GM23338 (cell line): ENCODE data around the gene DGCR6L. TPM values are rescaled to one million over a fixed set of nuclear protein-coding genes. Genes with fewer than 3 reads are reported as not detected.
"Not testable (repeated sequence)": the region's sequence is repeated elsewhere in the genome, so short reads cannot be mapped to it uniquely, and the experiment has no call there.

Experiments used
- ATAC-seq: fragments of 200-7000 bp; cut with Tn5 transposase; 3 replicates; pipeline ENCODE4 v1.9.1; 2020
- DNase-seq: peaks from one replicate; pipeline ENCODE4 v3.0.0-alpha.2; 2015; ENCODE audit warnings: low spot score
- H2AFZ ChIP-seq: fragments of 200-600 bp; sonication (generic); 2 replicates; pipeline ENCODE4 v1.8.0; 2016; ENCODE audit warnings: antibody characterized with exemption, mild to moderate bottlenecking, moderate library complexity
- H3F3A ChIP-seq: fragments of 200-600 bp; sonication (generic); replicated peaks from 2 replicates; pipeline ENCODE4 v1.8.0; 2017; ENCODE audit warnings: antibody characterized with exemption, mixed run types, low read depth
- H3K27ac ChIP-seq: fragments of 200-600 bp; sonication (generic); 2 replicates; pipeline ENCODE4 v1.6.1; 2016; ENCODE audit warnings: low read depth
- H3K27me3 ChIP-seq: fragments of 200-600 bp; sonication (generic); 2 replicates; pipeline ENCODE4 v1.8.0; 2016; ENCODE audit warnings: mild to moderate bottlenecking, mixed run types, moderate library complexity; ENCODE audit not compliant: insufficient read depth
- H3K36me3 ChIP-seq: fragments of 200-600 bp; sonication (generic); 2 replicates; pipeline ENCODE4 v1.8.0; 2016; ENCODE audit warnings: mild to moderate bottlenecking; ENCODE audit not compliant: insufficient read depth
- H3K4me1 ChIP-seq: fragments of 200-600 bp; sonication (generic); 2 replicates; pipeline ENCODE4 v1.8.0; 2016; ENCODE audit warnings: mild to moderate bottlenecking, moderate library complexity; ENCODE audit not compliant: insufficient read depth
- H3K4me2 ChIP-seq: fragments of 200-600 bp; sonication (generic); 2 replicates; pipeline ENCODE4 v1.7.1; 2017; ENCODE audit warnings: mixed run types
- H3K4me3 ChIP-seq: fragments of 200-600 bp; sonication (generic); 2 replicates; pipeline ENCODE4 v1.6.1; 2016; ENCODE audit warnings: mixed run types
- H3K79me2 ChIP-seq: fragments of 200-600 bp; sonication (generic); replicated peaks from 2 replicates; pipeline ENCODE4 v1.8.0; 2017; ENCODE audit warnings: mild to moderate bottlenecking; ENCODE audit not compliant: insufficient read depth
- H3K9me2 ChIP-seq: fragments of 200-600 bp; sonication (generic); 2 replicates; pipeline ENCODE4 v1.8.0; 2017; ENCODE audit not compliant: insufficient read depth
- H4K20me1 ChIP-seq: fragments of 200-600 bp; sonication (generic); replicated peaks from 2 replicates; pipeline ENCODE4 v1.8.0; 2017; ENCODE audit warnings: mild to moderate bottlenecking; ENCODE audit not compliant: insufficient read depth
- H3K27ac Mint-ChIP-seq: 2 replicates; pipeline ENCODE4 v1.8.0; 2020; ENCODE audit warnings: inconsistent platforms, mild to moderate bottlenecking, moderate library complexity, mixed read lengths
- H3K27me3 Mint-ChIP-seq: 3 replicates; pipeline ENCODE4 v1.8.0; 2022; ENCODE audit warnings: low read depth, mild to moderate bottlenecking, moderate library complexity, mixed read lengths, inconsistent platforms; ENCODE audit not compliant: insufficient read depth, poor library complexity
- H3K36me3 Mint-ChIP-seq: 3 replicates; pipeline ENCODE4 v1.8.0; 2021; ENCODE audit warnings: low read depth, mild to moderate bottlenecking, inconsistent platforms, moderate library complexity, mixed read lengths
- H3K4me1 Mint-ChIP-seq: 3 replicates; pipeline ENCODE4 v1.8.0; 2020; ENCODE audit warnings: mild to moderate bottlenecking, inconsistent platforms, mixed read lengths
- H3K4me3 Mint-ChIP-seq: 3 replicates; pipeline ENCODE4 v1.8.0; 2021; ENCODE audit warnings: moderate library complexity, mild to moderate bottlenecking, inconsistent platforms, mixed read lengths
- H3K9me3 Mint-ChIP-seq: 3 replicates; pipeline ENCODE4 v1.8.0; 2020; ENCODE audit warnings: moderate library complexity, mild to moderate bottlenecking, inconsistent platforms, mixed read lengths
- CREB1 ChIP-seq: fragments of 250-450 bp; sonication (Bioruptor Pico); IDR thresholded peaks from 2 replicates; pipeline ENCODE4 v1.5.0; 2020; ENCODE audit warnings: low read depth, mild to moderate bottlenecking, moderate library complexity
- ETS1 ChIP-seq: IDR thresholded peaks from 2 replicates; pipeline ENCODE4 v1.6.1; 2016; ENCODE audit warnings: antibody characterized with exemption
- EZH2 ChIP-seq: fragments of 200-600 bp; sonication (generic); IDR thresholded peaks from one replicate; pipeline ENCODE4 v1.8.0; 2017; ENCODE audit warnings: antibody characterized with exemption, mild to moderate bottlenecking, low read depth; ENCODE audit not compliant: unreplicated experiment
- NANOG ChIP-seq: IDR thresholded peaks from 2 replicates; pipeline ENCODE4 v1.6.1; 2016; ENCODE audit warnings: antibody characterized with exemption, borderline replicate concordance
- POLR2AphosphoS5 ChIP-seq: IDR thresholded peaks from 2 replicates; pipeline ENCODE4 v1.6.1; 2016; ENCODE audit warnings: antibody characterized with exemption, low read depth
- ZNF114 ChIP-seq: fragments of 250-450 bp; sonication (Bioruptor Pico); IDR thresholded peaks from 2 replicates; pipeline ENCODE4 v1.5.0; 2020; ENCODE audit warnings: mild to moderate bottlenecking, moderate library complexity
- ZNF331 ChIP-seq: fragments of 250-450 bp; sonication (Bioruptor Pico); IDR thresholded peaks from 2 replicates; pipeline ENCODE4 v1.5.0; 2020; ENCODE audit warnings: low read depth, mild to moderate bottlenecking, moderate library complexity
- polyA plus RNA-seq: library from polyadenylated mRNA; unstranded; fragments of >200 nt; fragmentation: Nextera tagmentation; extraction: Ambion mirVana; gene quantifications from 2 replicates; pipeline ENCODE4 v1.2.1, GENCODE V29; 2016
- total RNA-seq: library from RNA; depleted of rRNA; stranded (reverse); fragments of >200 nt; shearing (Covaris generic); gene quantifications from 2 replicates; pipeline ENCODE4 v1.2.3, GENCODE V29; 2014; rRNA removed

DGCR6L gene
- total and polyA plus RNA-seq, 2 experiments from 2014 or later: 66.3 to 85.9 TPM

- not testable (repeated sequence) for H3K27me3 ChIP-seq, H4K20me1 ChIP-seq, H3K9me3 Mint-ChIP-seq, H3K79me2 ChIP-seq, H3K9me2 ChIP-seq, H3K27me3 Mint-ChIP-seq, H3K27ac ChIP-seq, DNase-seq, H3K36me3 Mint-ChIP-seq, H3F3A ChIP-seq, H3K4me1 ChIP-seq, H3K4me3 ChIP-seq, H3K27ac Mint-ChIP-seq, H3K36me3 ChIP-seq, ATAC-seq, H2AFZ ChIP-seq, H3K4me2 ChIP-seq
- Mint-ChIP-seq H3K4me3 (peak overlapping the region; percentile 68; the same call in 2 of the 3 replicates), H3K4me1 (peaks cover 14% of the 10 kb centered on the region)
These were observed 53.8 kb downstream of the DGCR6L start for GRCh38 chr22:20265772-20266666.

GRCh38 chr22:20264614-20265452 lies 55.0 kb downstream of the DGCR6L start:
- Mint-ChIP-seq H3K27ac (no peak overlapping the region), H3K36me3 (no peaks in the 10 kb centered on the region), H3K4me1 (peaks cover 9% of the 10 kb centered on the region), H3K4me3 (no peak overlapping the region), H3K9me3 (no peaks in the 10 kb centered on the region), H3K27me3 (peaks cover 5% of the 10 kb centered on the region)
- H3K27ac ChIP-seq: no peak overlapping the region
- H4K20me1 ChIP-seq: no peaks in the 10 kb centered on the region
- no peak overlapping the region for H3K4me2 ChIP-seq
- no peaks in the 10 kb centered on the region for H3F3A ChIP-seq
- TF ChIP-seq POLR2AphosphoS5 (no peak), ZNF331 (CRISPR knock-in tag) (no peak), ETS1 (no peak), EZH2 (no peak), NANOG (no peak), CREB1 (no peak), ZNF114 (no peak)
- H3K4me3 ChIP-seq: no peak overlapping the region
- H3K4me1 ChIP-seq: no peaks in the 10 kb centered on the region
- H2AFZ ChIP-seq: no peak overlapping the region
- H3K9me2 ChIP-seq: no peaks in the 10 kb centered on the region
- DNase-seq (no peak), ATAC-seq (no peak)
- H3K27me3 ChIP-seq: no peaks in the 10 kb centered on the region
- no peaks in the 10 kb centered on the region for H3K36me3 ChIP-seq
- H3K79me2 ChIP-seq: peaks cover 3% of the 10 kb centered on the region

Other genes with a start within 250 kb of the DGCR6L start
- gene DGCR8, start 239.8 kb downstream of the DGCR6L start, total RNA-seq: 41.6 and 48.9 TPM in 2 replicates
- 11.4 and 12.2 TPM in 2 replicates for gene DGCR8, start 239.8 kb downstream of the DGCR6L start, polyA plus RNA-seq
- 987 and 1,206 TPM in 2 replicates for gene RANBP1, start 204.0 kb downstream of the DGCR6L start, total RNA-seq
- gene RANBP1, start 204.0 kb downstream of the DGCR6L start, polyA plus RNA-seq: 988 and 1,014 TPM in 2 replicates
- gene TRMT2A, start 202.8 kb downstream of the DGCR6L start, total RNA-seq: 56.4 and 61.3 TPM in 2 replicates
- 41.3 and 42.9 TPM in 2 replicates for gene TRMT2A, start 202.8 kb downstream of the DGCR6L start, polyA plus RNA-seq
- gene ZDHHC8, start 188.3 kb downstream of the DGCR6L start, total RNA-seq: 26.1 and 47.6 TPM in 2 replicates
- 13.7 and 22.1 TPM in 2 replicates for gene ZDHHC8, start 188.3 kb downstream of the DGCR6L start, polyA plus RNA-seq
- gene CCDC188, start 169.0 kb downstream of the DGCR6L start, total RNA-seq: not detected in 2 replicates
- not detected in 2 replicates for gene CCDC188, start 169.0 kb downstream of the DGCR6L start, polyA plus RNA-seq
- 33.4 and 38.4 TPM in 2 replicates for gene RTN4R, start 51.7 kb downstream of the DGCR6L start, total RNA-seq
- gene RTN4R, start 51.7 kb downstream of the DGCR6L start, polyA plus RNA-seq: 10.6 and 12.9 TPM in 2 replicates
- gene ZNF74, start 74.1 kb upstream of the DGCR6L start, total RNA-seq: 78.2 and 94.0 TPM in 2 replicates
- gene ZNF74, start 74.1 kb upstream of the DGCR6L start, polyA plus RNA-seq: 16.1 and 17.0 TPM in 2 replicates
- gene SCARF2, start 117.8 kb upstream of the DGCR6L start, total RNA-seq: 16.6 and 17.0 TPM in 2 replicates
- gene SCARF2, start 117.8 kb upstream of the DGCR6L start, polyA plus RNA-seq: 1.8 and 2.2 TPM in 2 replicates
- 12.1 and 16.0 TPM in 2 replicates for gene KLHL22, start 175.7 kb upstream of the DGCR6L start, total RNA-seq
- gene KLHL22, start 175.7 kb upstream of the DGCR6L start, polyA plus RNA-seq: 2.4 and 2.8 TPM in 2 replicates
- gene MED15, start 187.6 kb upstream of the DGCR6L start, total RNA-seq: 32.0 and 43.5 TPM in 2 replicates
- gene MED15, start 187.6 kb upstream of the DGCR6L start, polyA plus RNA-seq: 27.7 and 29.2 TPM in 2 replicates